Liver (tissue), 9 donors: Measurements from ENCODE around the gene ZDHHC14. TPM values are rescaled to one million over a fixed set of nuclear protein-coding genes. Genes with fewer than 3 reads are reported as not detected.

Experiments used
- DNase-seq: peaks from one replicate; pipeline ENCODE4 v3.0.0-alpha.2; 2017; ENCODE audit warnings: low spot score
- H3K27ac ChIP-seq, 2 donors: one replicate each; pipeline ENCODE4 v1.7.0; 2013; ENCODE audit warnings: inconsistent platforms in 2 of 2, low read length in 2 of 2, control low read depth in 1 of 2, low read depth in 1 of 2, mild to moderate bottlenecking in 1 of 2
- H3K27me3 ChIP-seq, 4 donors: one replicate each; pipeline versions ENCODE4 v1.6.1 to v1.7.0; 2013; ENCODE audit warnings: low read length in 3 of 4, inconsistent platforms in 1 of 4, mild to moderate bottlenecking in 1 of 4, moderate library complexity in 1 of 4; ENCODE audit not compliant: control insufficient read depth in 4 of 4, insufficient read depth in 4 of 4
- H3K36me3 ChIP-seq, 4 donors: one replicate each; pipeline versions ENCODE4 v1.6.1 to v1.7.0; 2013; ENCODE audit warnings: low read length in 3 of 4, mild to moderate bottlenecking in 3 of 4, low read depth in 1 of 4, moderate library complexity in 1 of 4; ENCODE audit not compliant: control insufficient read depth in 4 of 4, insufficient read depth in 3 of 4
- H3K4me1 ChIP-seq, 4 donors: one replicate each; pipeline versions ENCODE4 v1.6.1 to v1.7.0; 2013; ENCODE audit warnings: low read length in 3 of 4, mild to moderate bottlenecking in 3 of 4, moderate library complexity in 1 of 4; ENCODE audit not compliant: control insufficient read depth in 4 of 4, insufficient read depth in 4 of 4
- H3K4me3 ChIP-seq, 3 donors: one replicate each; pipeline versions ENCODE4 v1.6.1 to v1.7.0; 2013; ENCODE audit warnings: low read length in 3 of 3, control low read depth in 1 of 3, low read depth in 1 of 3, mild to moderate bottlenecking in 1 of 3
- H3K9ac ChIP-seq, 2 donors: one replicate each; pipeline ENCODE4 v1.7.0; 2013; ENCODE audit warnings: low read length in 2 of 2, mild to moderate bottlenecking in 2 of 2, moderate library complexity in 2 of 2, control low read depth in 1 of 2, low read depth in 1 of 2
- H3K9me3 ChIP-seq, 4 donors: one replicate each; pipeline versions ENCODE4 v1.6.1 to v1.7.0; 2013; ENCODE audit warnings: low read length in 3 of 4; ENCODE audit not compliant: control insufficient read depth in 4 of 4
- ATF3 ChIP-seq: IDR thresholded peaks from 2 replicates; pipeline ENCODE4 v1.6.1; 2016; ENCODE audit warnings: antibody characterized with exemption
- CTCF ChIP-seq: fragments of 150-350 bp; IDR thresholded peaks from 2 replicates; pipeline ENCODE4 v1.5.1; 2017; ENCODE audit warnings: improper control_type of control experiment, low read depth, low read length; ENCODE audit not compliant: missing input control
- EGR1 ChIP-seq, 2 donors: IDR thresholded peaks; 2 replicates each; pipeline ENCODE4 v1.6.1; 2016 to 2018; ENCODE audit warnings: antibody characterized with exemption in 2 of 2, low read depth in 2 of 2
- FOXA1 ChIP-seq: IDR thresholded peaks from 2 replicates; pipeline ENCODE4 v1.6.1; 2016; ENCODE audit warnings: antibody characterized with exemption
- FOXA2 ChIP-seq: IDR thresholded peaks from 2 replicates; pipeline ENCODE4 v1.6.1; 2016; ENCODE audit warnings: antibody characterized with exemption
- GABPA ChIP-seq, 2 donors: IDR thresholded peaks in 1 of 2; conservative IDR thresholded peaks in 1 of 2; 2 replicates each; pipeline ENCODE4 v1.6.1; 2016; ENCODE audit warnings: antibody characterized with exemption in 2 of 2, mild to moderate bottlenecking in 1 of 2, moderate library complexity in 1 of 2
- HNF4A ChIP-seq, 2 donors: conservative IDR thresholded peaks; 2 replicates each; pipeline ENCODE4 v1.6.1; 2016; ENCODE audit warnings: antibody characterized with exemption in 2 of 2, mild to moderate bottlenecking in 2 of 2
- HNF4G ChIP-seq: IDR thresholded peaks from 2 replicates; pipeline ENCODE4 v1.6.1; 2016; ENCODE audit warnings: antibody characterized with exemption
- JUND ChIP-seq, 2 donors: IDR thresholded peaks; 2 replicates each; pipeline ENCODE4 v1.6.1; 2016; ENCODE audit warnings: antibody characterized with exemption in 2 of 2
- MAX ChIP-seq: IDR thresholded peaks from 2 replicates; pipeline ENCODE4 v1.6.1; 2016; ENCODE audit warnings: antibody characterized with exemption
- NR2F2 ChIP-seq: IDR thresholded peaks from 2 replicates; pipeline ENCODE4 v1.6.1; 2016; ENCODE audit warnings: antibody characterized with exemption
- RAD21 ChIP-seq, 2 donors: IDR thresholded peaks; 2 replicates each; pipeline ENCODE4 v1.6.1; 2016; ENCODE audit warnings: antibody characterized with exemption in 2 of 2, mild to moderate bottlenecking in 2 of 2
- REST ChIP-seq: IDR thresholded peaks from 2 replicates; pipeline ENCODE4 v1.6.1; 2016; ENCODE audit warnings: antibody characterized with exemption, mild to moderate bottlenecking
- RXRA ChIP-seq, 2 donors: IDR thresholded peaks; 2 replicates each; pipeline ENCODE4 v1.6.1; 2017 to 2018; ENCODE audit warnings: antibody characterized with exemption in 2 of 2, mild to moderate bottlenecking in 1 of 2
- SP1 ChIP-seq: IDR thresholded peaks from 2 replicates; pipeline ENCODE4 v1.6.1; 2018; ENCODE audit warnings: antibody characterized with exemption, mild to moderate bottlenecking
- TAF1 ChIP-seq: conservative IDR thresholded peaks from 2 replicates; pipeline ENCODE4 v1.6.1; 2016; ENCODE audit warnings: antibody characterized with exemption, mild to moderate bottlenecking
- YY1 ChIP-seq: IDR thresholded peaks from 2 replicates; pipeline ENCODE4 v1.6.1; 2016; ENCODE audit warnings: antibody characterized with exemption, mild to moderate bottlenecking
- ZBTB33 ChIP-seq: IDR thresholded peaks from 2 replicates; pipeline ENCODE4 v1.6.1; 2016; ENCODE audit warnings: antibody characterized with exemption
- WGBS: extraction: QIAGEN DNeasy Blood & Tissue Kit; methylation state at CpG from one replicate; pipeline ENCODE4 v1.1.7; 2013; 5-methylcytosine and 5-hydroxymethylcytosine counted together
- polyA plus RNA-seq, 2 donors: library from polyadenylated mRNA; stranded (reverse) in 1 of 2; unstranded in 1 of 2; fragments of 200-250 nt in 1 of 2; fragments of >200 nt in 1 of 2; fragmentation: Nextera tagmentation in 1 of 2; extraction: Ambion mirVana in 1 of 2; gene quantifications; one replicate each; pipeline versions ENCODE4 v1.2.1 to v1.2.3, GENCODE V29; 2013 to 2015
- total RNA-seq, 2 donors: library from RNA; depleted of rRNA; stranded (reverse); fragments of >200 nt; gene quantifications; one replicate each; pipeline ENCODE4 v1.2.3, GENCODE V29; 2014
- donor health status: healthy.
- donor health status: healthy.
- donor health status: healthy.
- donor health status: healthy.
- donor health status: healthy.

ZDHHC14 gene
- total and polyA plus RNA-seq, 4 donors: 4.4 to 11.7 (median 8.4) TPM

GRCh38 chr6:157481189-157481864, 100.3 kb downstream of the ZDHHC14 start:
- DNase-seq: no peak

GRCh38 chr6:157481865-157482249, 100.9 kb downstream of the ZDHHC14 start:
- no peak overlapping the region for H3K9ac ChIP-seq
- no peaks in the 10 kb centered on the region for H3K36me3 ChIP-seq
- no peak overlapping the region for H3K4me3 ChIP-seq
- no peak for DNase-seq
- no peaks in the 10 kb centered on the region for H3K9me3 ChIP-seq
- H3K27ac ChIP-seq: no peak overlapping the region
- H3K4me1 ChIP-seq: peaks cover 0 to 11% (median 6%) of the 10 kb centered on the region in 4 donors
- H3K27me3 ChIP-seq: no peaks in the 10 kb centered on the region
- TF ChIP-seq FOXA2 (no peak), FOXA1 (no peak), ATF3 (no peak), EGR1 (IDR thresholded peaks at IDR 0.05; ENCODE audit: low read depth in 2 of 2) (no peak), NR2F2 (no peak), HNF4G (no peak), TAF1 (no peak), MAX (no peak), JUND (IDR thresholded peaks at IDR 0.05) (no peak), REST (no peak), CTCF (no peak), ZBTB33 (no peak), GABPA (IDR thresholded peaks at IDR 0.05 in 1 of 2, conservative IDR thresholded peaks at IDR 0.05 in 1 of 2) (no peak), HNF4A (conservative IDR thresholded peaks at IDR 0.05) (no peak), SP1 (no peak), YY1 (no peak), RXRA (IDR thresholded peaks at IDR 0.05) (no peak)
- WGBS: 93% methylated on average over 4 of the region's 4 CpGs

More at GRCh38 chr6:157481189-157481864, 100.3 kb downstream of the ZDHHC14 start:
- Histone ChIP-seq H3K4me1 (peaks cover 0 to 11% (median 6%) of the 10 kb centered on the region in 4 donors), H3K27me3 (no peaks in the 10 kb centered on the region), H3K27ac (no peak overlapping the region), H3K36me3 (no peaks in the 10 kb centered on the region), H3K9ac (no peak overlapping the region), H3K4me3 (no peak overlapping the region), H3K9me3 (no peaks in the 10 kb centered on the region)
- no peak for TF ChIP-seq EGR1 (IDR thresholded peaks at IDR 0.05; ENCODE audit: low read depth in 2 of 2)
- no peak for TF ChIP-seq RAD21 (IDR thresholded peaks at IDR 0.05)
- no peak for TF ChIP-seq FOXA1
- no peak for TF ChIP-seq NR2F2
- TF ChIP-seq ATF3: no peak
- no peak for TF ChIP-seq HNF4G
- 86% methylated on average over 9 of the region's 9 CpGs for WGBS
